Measurements from ENCODE around the gene SSMEM1.

Gene SSMEM1

DNA sequence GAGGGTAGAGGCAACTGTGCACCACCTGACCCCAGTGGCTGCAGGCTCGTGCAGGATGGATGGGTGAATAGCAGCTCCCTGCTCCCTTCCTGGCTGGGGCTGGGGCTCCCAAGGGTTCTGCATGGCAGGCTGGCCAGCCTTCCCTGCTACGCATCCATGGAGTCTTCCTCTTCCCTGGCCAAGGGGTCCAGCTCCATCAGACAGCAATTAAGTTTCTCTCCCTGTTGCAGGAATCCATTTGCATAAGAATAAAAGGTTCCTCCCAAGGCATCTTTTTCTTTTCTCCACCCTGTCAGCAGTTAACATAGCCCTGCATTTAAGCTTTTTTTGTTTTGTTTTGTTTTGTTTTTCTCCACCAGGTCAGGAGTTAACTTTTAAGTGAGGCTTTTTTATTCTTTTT lies 49.0 kb downstream of the SSMEM1 start:
- DNase-seq, result no peak

DNA sequence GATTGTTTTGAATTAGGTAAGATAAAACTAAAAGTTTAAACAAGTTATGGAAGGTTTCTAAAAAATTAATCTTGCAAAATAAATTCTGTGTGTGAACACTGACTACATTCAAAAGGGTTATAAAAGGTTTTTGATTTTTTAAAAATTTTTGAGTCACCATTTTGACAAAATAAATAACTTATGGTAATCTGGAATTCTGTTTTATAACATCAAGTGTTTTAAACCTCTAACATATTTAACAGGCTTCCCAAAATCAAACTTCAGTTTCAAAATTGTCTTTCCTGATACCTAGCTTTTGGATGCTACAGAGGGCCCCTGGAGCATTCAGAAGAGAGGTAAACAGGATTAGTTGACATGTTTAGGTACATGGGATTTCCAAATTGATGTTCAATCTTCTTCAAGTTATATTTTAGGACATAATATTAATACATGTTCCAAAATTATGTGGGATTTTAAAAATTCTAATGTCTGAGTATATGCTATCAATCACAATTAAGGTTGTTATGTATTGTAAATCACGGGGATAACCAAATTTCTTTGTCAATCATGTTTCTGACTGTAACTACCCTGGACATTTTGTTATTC lies 50.9 kb downstream of the SSMEM1 start:
- DNase-seq, result no peak

DNA sequence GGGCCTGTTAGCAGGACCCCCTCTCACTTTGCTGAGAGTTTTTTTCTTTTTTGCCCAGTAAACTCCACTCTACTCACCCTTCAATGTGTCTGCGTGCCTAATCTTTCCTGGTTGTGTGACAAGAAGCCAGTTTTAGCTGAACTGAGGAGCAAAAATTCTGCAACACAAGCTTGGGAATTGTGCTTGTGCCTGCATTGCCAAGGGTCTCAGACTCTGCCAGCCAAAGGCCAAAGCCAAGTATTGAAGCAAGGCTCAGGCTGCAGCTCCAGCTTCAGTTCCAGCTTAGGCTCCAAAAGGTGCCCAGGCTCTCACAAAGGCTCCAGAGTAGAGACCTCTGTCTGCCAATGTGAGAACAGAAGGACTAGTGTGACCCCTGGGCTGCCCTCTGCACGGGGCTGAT lies 54.8 kb downstream of the SSMEM1 start:
- no peak for DNase-seq

DNA sequence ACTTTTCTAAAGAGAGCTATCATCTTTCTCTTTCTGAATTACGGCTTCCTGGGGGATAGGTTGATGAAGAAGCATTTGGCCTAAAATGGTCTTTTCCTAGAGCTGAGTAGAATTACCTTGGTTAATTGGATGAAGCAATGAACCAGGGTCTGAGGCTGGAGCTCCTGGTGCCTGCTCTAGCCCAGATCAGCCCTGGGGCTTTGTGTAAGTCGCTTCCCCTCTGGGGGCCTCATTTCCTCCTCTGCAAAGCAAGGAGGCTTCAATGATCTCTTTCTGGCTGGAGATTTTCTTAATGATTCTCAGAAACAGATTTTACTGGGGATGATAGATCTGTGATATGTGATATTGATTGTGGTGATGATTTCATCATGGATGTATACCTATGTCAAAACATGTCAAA lies 55.5 kb downstream of the SSMEM1 start:
- no peak for DNase-seq

Measured in SIG-M5 (cell line).